Stimulated activated CD8-positive, alpha-beta memory T cell treated with anti-CD3 and anti-CD28 coated beads, Interleukin-12 subunit alpha, Interleukin-12 subunit beta, amount 100 ng/mL, for 24 hours (primary cell): Measurements from ENCODE around the gene SPATA2.
"Not testable (repeated sequence)": the region's sequence is repeated elsewhere in the genome, so short reads cannot be mapped to it uniquely, and the experiment has no call there.

Experiments used
- DNase-seq: peaks from one replicate; pipeline ENCODE4 v3.0.0-alpha.2; 2020; ENCODE audit errors: extremely low read depth

Gene SPATA2

GRCh38 chr20:49883246-49883802 lies 32.0 kb downstream of the SPATA2 start:
- DNase-seq = no peak

DNA sequence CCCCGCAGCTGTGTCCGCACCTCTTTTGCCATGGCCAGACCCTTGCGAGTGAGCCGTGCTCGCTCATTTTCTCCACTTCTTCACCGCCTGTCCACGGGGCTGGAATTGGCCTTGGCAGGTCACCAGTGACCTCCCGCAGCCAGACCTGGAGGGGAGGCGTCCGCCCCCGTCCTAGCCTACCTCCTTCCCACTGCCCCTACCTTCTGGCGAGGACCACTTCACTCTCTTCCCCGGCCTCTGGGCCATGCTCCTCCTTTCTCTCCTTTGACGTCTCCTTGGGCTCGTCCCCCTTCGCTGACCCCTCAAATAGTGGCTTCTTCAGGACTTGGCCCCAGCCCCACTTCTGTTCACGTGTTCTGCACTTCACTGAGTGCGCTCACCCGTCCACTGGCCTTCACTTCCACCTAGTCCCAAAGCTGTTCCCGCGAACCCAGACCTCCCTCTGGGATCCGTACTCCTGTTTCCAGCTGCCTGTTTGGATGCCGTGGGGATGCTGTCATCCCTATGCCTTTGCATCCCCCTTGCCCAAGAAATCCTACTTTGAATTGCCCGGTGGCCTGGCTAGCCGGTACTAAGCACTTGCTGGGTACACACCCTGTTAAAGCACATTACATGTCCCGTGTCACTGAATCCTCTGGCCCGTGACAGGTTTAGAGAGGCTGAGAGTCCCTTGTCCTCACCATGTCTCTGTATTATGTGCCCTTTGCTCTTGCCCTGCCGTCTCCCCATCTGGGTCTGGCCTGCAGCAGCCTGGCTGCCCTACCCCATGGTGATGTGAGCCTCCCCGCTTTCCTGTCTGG lies 33.0 kb downstream of the SPATA2 start:
- DNase-seq = no peak

DNA sequence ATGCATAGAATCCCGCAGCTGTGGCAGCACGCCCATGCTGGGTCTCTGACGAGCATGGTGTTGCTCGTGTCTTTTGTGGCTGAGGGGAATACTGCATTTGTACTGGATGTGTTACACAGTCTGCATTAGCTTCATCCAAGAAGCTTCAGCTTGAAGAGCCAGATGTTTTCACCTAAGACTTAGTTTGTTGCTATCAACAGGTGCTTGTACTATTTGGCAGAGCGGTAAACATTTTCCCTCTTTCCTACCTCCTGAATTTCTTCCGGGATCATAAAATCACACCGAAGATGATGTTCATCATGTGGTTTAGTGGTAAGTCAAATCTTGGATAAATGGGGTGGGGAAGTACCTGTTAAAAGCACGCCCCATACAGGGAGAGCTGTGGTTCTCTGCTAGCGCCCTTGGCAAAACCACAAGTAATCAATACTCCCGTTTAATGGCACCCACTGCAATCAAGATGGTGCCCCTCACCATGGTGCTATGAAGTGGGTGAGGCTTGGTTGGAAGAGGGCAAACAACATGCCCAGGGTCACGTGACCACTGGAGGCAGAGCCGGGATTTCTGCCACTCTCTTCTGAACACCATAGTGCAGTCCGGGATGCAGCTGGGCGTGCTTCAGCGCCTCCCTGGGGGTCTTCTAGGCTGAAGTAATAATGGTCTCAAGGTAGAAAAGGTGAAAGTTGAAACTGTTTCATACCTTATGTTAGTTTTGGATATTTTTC lies 34.4 kb downstream of the SPATA2 start:
- DNase-seq = no peak

DNA sequence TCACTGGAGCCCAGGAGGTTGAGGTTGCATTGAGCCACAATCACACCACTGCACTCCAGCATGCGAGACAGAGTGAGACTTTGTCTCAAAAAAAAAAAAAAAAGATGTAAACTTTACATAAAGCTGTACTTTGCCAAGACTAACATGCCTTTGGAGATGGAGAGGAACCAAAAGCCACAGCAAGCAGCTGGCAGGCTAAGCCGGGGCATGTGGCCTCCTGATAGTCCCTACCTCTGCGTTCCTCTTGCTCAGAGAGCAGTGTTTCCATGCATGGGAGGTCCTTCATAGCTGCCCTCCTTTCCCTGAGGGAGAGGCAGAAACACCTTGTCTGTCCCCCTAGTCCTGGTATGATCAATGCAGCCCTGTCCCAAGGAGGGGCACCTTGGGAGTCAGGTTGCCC lies 35.2 kb downstream of the SPATA2 start:
- DNase-seq = no peak

DNA sequence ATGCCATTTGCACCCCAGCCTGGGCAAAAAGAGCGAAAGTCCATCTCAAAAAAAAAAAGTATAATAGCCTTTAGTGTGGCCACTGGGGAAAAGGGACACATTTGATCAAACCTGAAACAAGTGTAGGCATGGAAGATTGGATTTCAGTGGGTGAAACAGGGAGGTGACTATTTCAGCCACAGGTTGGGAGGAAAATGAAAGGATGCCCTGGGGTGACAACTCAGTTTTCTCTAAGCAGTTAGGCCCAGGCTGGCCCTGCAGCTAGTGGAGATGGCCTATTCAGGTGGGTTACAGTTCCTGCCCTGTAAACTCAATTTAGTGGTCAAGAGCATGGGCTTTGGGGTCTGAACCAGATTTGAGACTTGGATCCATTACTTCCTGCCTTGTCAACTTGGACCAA lies 36.4 kb downstream of the SPATA2 start:
- no peak for DNase-seq

DNA sequence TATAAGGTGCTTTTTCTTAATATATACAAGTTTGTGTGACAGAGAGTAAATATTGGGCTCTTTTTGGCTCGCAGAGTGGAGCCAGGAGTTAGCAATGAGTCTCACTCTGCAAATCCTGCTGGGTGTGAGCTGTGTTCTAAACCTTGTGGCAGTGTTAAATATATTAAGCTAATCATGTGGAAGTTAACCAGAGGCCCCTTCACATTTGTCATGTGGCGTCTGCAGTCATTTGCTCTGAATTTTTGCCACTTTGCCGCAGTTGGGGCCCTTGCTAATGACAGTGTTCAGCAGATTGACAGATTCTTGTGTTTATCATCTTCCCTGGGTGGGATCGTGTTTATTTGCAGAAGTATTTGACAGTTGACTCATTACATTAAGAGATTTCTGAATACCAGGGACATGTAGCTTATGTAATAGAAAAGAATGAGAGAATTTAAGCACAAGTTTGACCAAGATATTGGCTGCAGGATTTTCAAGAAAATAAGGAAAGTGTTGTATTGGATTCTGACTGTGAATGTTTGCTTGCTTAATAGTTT lies 37.9 kb downstream of the SPATA2 start:
- DNase-seq = no peak

GRCh38 chr20:49874696-49875095 lies 40.6 kb downstream of the SPATA2 start:
- no peak for DNase-seq

DNA sequence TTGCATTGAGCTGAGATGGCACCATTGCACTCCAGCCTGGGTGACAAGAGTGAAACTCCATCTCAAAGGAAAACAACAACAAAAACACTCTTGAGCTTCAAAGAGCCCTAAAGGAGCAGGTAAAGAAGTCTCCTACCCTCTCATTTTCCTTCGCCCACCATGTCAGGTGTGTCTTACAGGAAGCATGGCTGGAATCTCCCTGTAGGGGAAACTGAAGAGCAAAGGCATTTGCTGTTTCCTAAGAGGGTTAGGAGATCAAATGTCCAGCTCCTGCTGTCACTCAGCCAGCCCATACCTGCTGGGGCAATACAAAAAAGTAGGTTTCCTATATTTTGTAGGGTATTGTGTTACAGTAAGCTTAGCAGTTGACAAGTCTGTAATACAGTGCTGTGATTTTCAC lies 43.3 kb downstream of the SPATA2 start:
- no peak for DNase-seq

- DNase-seq = no peak
Observed at GRCh38 chr20:49871391-49871948, 43.9 kb downstream of the SPATA2 start.

DNA sequence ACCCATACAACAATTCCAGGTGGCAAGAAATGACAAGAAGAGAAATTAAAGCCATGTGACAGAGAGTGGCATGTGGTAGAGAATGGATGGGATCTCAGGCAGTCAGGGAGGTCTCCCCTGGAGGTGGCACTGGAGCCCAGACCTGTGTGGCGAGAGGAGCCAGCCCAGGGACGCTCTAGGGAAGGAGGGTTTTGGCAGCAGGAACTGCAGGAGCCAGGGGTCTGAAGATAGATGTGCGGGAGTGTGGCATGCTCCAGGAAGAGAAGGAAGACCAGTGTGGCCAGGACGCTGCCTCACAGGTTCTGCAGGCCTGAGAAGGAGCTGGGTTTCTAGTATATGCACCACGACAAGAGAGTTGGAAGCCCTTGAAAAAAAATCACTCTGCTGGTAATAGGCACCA lies 45.1 kb downstream of the SPATA2 start:
- DNase-seq = no peak

- no peak for DNase-seq
Observed at GRCh38 chr20:49868964-49869363, 46.4 kb downstream of the SPATA2 start.

- DNase-seq = no peak
Observed at GRCh38 chr20:49868538-49868937, 46.8 kb downstream of the SPATA2 start.

DNA sequence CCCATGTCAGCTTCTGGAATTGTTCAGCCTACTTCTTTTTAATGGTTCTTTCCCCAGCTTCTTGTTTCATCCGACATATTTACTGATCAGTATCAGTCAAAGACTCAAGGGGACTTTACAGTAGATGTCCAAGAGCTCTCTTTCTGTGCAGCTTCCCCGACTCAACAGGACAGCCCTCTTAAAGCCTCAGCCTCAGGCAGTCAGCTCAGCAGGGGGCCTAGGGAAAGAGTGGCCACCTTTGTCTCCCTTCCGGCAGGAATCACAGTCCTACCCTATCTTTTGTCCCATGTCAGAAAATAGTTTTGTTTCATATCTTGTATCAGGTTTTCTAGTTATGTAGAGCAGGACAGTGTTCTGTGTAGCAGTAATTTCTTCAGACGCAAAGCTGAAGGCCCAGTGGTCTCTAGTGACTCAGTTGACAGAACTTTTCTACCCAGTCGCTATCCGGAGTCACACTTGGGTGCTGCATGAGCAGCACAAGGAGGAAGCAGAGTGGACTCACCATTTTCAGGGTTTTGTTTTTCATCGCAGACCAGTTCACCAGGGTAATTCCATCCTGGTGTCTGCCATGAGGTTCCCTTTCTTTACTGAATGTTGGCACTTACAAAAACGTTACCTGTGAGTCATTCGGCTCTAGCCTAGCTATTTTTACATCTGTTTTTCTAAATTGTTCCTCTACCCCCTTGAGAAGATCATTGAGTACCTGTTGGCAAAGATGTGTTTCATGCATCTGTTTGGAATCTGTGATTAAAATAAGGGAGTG lies 47.7 kb downstream of the SPATA2 start:
- DNase-seq = no peak

- no peak for DNase-seq
Observed at GRCh38 chr20:49866051-49866450, 49.3 kb downstream of the SPATA2 start.

DNA sequence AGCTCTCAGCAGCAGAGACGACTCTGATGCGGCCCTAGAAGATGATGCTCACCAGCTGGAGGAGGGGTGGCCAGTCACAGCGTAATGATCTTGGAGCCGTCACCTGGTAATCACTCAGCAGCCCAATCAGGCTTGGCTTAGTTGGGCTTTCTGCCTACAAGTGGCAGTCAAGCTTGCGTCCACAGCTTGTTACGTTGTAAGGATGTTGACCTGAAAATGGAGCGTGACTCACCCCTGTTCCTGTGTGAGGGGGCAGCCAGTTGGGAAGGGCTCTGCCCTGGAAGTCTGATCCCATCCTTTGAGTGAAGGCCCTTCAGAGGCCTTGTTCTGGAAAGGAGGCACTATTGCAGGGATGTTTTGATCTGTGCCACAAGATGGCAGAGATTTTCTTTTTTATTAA lies 49.8 kb downstream of the SPATA2 start:
- no peak for DNase-seq

DNA sequence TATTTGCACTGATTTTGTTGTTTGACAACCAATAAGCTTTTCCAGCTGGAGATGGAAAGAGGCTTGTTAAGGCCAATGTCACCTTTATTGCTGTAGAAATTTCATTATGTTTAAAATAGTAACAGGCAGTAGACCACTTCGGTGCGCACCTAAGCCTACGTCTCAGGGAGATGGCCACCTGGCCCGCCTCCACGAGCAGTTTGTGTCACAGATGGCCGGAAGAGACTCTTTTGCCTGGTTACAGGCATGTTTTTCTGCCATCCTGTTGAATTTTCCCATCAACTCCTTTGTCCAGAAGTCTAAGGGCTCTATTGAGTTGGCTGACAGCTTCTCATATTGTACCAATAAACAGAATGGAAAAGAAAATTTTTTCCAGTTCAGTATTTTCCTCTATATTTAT lies 51.7 kb downstream of the SPATA2 start:
- no peak for DNase-seq

- no peak for DNase-seq
Observed at GRCh38 chr20:49862607-49863200, 52.6 kb downstream of the SPATA2 start.

GRCh38 chr20:49861232-49861631 lies 54.1 kb downstream of the SPATA2 start:
- not testable (repeated sequence) for DNase-seq

- DNase-seq = no peak
Observed at GRCh38 chr20:49859807-49860206, 55.5 kb downstream of the SPATA2 start.

- no peak for DNase-seq
Observed at GRCh38 chr20:49859011-49859410, 56.3 kb downstream of the SPATA2 start.

GRCh38 chr20:49858076-49858585 lies 57.2 kb downstream of the SPATA2 start:
- no peak for DNase-seq
